Neural crest cell (in vitro differentiated cells): ENCODE data around the gene CDKAL1. TPM values are rescaled to one million over a fixed set of nuclear protein-coding genes. Genes with fewer than 3 reads are reported as not detected.

Experiments
- DNase-seq: peaks from one replicate; pipeline ENCODE4 v3.0.0; 2021; ENCODE audit warnings: low read depth, mixed read lengths, low spot score
- H3K27ac Mint-ChIP-seq: one replicate; pipeline ENCODE4 v1.8.0; 2021; ENCODE audit warnings: mild to moderate bottlenecking, mixed read lengths; ENCODE audit not compliant: unreplicated experiment
- H3K27me3 Mint-ChIP-seq: 2 replicates; pipeline ENCODE4 v1.8.0; 2021; ENCODE audit warnings: low read depth, mild to moderate bottlenecking, mixed read lengths
- H3K36me3 Mint-ChIP-seq: 2 replicates; pipeline ENCODE4 v1.8.0; 2021; ENCODE audit warnings: low read depth, mild to moderate bottlenecking, mixed read lengths
- H3K4me1 Mint-ChIP-seq: 2 replicates; pipeline ENCODE4 v1.8.0; 2021; ENCODE audit warnings: mixed read lengths
- H3K4me3 Mint-ChIP-seq: one replicate; pipeline ENCODE4 v1.8.0; 2021; ENCODE audit warnings: mild to moderate bottlenecking, mixed read lengths
- H3K9me3 Mint-ChIP-seq: 2 replicates; pipeline ENCODE4 v1.8.0; 2021; ENCODE audit warnings: mixed read lengths
- total RNA-seq: library from RNA; stranded (reverse); gene quantifications from 2 replicates; pipeline ENCODE4 v1.2.1, GENCODE V29; 2021
- TF ChIP-seq, protein P1 (sequence below): fragments of 200-600 bp; sonication (generic); conservative IDR thresholded peaks from 2 replicates; pipeline ENCODE4 v1.5.0; 2021; ENCODE audit warnings: antibody characterized with exemption, mild to moderate bottlenecking

CDKAL1 gene
- total RNA-seq, 1 donor from 2014 or later = 25.4 TPM

DNA sequence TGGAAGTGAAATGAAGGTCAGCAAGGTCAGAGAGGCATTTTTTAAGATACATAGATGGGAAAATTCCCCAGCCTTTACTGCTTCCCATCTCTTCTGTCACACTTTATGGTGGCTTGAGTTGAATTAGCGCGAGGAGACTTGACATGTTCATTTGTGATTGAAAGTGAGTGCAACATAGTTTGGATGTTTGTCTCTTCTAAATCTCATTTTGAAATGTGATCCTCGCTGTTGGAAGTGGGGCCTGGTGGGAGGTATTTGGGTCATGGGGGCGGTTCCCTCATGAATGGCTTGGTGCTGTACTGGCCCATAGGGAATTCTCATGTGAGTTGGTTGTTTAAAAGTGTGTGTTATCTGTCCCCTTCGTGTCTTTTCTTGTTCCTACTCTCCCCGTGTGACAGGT, 237.2 kb downstream of the CDKAL1 start:
- Mint-ChIP-seq H3K9me3 (peaks cover 2% of the 10 kb centered on the region), H3K27ac (no peak overlapping the region), H3K4me1 (peaks cover 10% of the 10 kb centered on the region), H3K27me3 (no peaks in the 10 kb centered on the region), H3K4me3 (no peak overlapping the region), H3K36me3 (peaks cover 2% of the 10 kb centered on the region)
- DNase-seq = no peak
- TF ChIP-seq, protein P1, sequence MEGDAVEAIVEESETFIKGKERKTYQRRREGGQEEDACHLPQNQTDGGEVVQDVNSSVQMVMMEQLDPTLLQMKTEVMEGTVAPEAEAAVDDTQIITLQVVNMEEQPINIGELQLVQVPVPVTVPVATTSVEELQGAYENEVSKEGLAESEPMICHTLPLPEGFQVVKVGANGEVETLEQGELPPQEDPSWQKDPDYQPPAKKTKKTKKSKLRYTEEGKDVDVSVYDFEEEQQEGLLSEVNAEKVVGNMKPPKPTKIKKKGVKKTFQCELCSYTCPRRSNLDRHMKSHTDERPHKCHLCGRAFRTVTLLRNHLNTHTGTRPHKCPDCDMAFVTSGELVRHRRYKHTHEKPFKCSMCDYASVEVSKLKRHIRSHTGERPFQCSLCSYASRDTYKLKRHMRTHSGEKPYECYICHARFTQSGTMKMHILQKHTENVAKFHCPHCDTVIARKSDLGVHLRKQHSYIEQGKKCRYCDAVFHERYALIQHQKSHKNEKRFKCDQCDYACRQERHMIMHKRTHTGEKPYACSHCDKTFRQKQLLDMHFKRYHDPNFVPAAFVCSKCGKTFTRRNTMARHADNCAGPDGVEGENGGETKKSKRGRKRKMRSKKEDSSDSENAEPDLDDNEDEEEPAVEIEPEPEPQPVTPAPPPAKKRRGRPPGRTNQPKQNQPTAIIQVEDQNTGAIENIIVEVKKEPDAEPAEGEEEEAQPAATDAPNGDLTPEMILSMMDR = no peak

DNA sequence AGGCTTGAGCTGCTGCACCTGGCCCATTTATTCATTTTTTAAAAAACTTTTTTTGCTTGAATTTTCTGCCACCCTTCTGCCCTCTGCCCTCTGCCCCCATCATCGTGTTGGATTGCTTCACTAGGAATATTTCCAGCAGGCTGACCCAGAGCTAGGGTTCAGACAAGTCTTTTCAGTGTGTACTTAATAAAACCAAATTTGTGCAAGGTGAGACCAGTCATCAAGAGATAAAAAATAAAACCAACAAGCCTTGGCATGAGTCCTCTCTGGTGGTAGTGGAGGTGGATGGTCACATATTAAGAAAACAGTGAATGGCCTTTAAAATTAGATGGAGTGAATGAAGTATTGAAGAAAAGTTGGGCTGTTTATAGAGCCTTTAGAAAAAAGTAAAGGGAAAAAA, 239.6 kb downstream of the CDKAL1 start:
- Mint-ChIP-seq H3K27ac (no peak overlapping the region), H3K4me3 (no peak overlapping the region), H3K9me3 (peaks cover 2% of the 10 kb centered on the region), H3K4me1 (peaks cover 10% of the 10 kb centered on the region), H3K27me3 (no peaks in the 10 kb centered on the region), H3K36me3 (peaks cover 2% of the 10 kb centered on the region)
- TF ChIP-seq, protein P1 = no peak
- no peak for DNase-seq

- Mint-ChIP-seq H3K4me3 (no peak overlapping the region), H3K36me3 (peaks cover 2% of the 10 kb centered on the region), H3K9me3 (peaks cover 2% of the 10 kb centered on the region), H3K4me1 (peaks cover 10% of the 10 kb centered on the region), H3K27me3 (no peaks in the 10 kb centered on the region), H3K27ac (no peak overlapping the region)
- no peak for DNase-seq
- TF ChIP-seq, protein P1 = no peak
Measured at GRCh38 chr6:20775981-20776380, 241.7 kb downstream of the CDKAL1 start.

- H3K4me3 Mint-ChIP-seq = no peak overlapping the region
- no peak for DNase-seq
- H3K9me3 Mint-ChIP-seq = no peaks in the 10 kb centered on the region
- no peaks in the 10 kb centered on the region for H3K27me3 Mint-ChIP-seq
- H3K27ac Mint-ChIP-seq = no peak overlapping the region
- TF ChIP-seq, protein P1 = no peak
- peaks cover 5% of the 10 kb centered on the region for H3K4me1 Mint-ChIP-seq
- H3K36me3 Mint-ChIP-seq = peaks cover 8% of the 10 kb centered on the region
Measured at GRCh38 chr6:20777801-20778200, 243.5 kb downstream of the CDKAL1 start.

DNA sequence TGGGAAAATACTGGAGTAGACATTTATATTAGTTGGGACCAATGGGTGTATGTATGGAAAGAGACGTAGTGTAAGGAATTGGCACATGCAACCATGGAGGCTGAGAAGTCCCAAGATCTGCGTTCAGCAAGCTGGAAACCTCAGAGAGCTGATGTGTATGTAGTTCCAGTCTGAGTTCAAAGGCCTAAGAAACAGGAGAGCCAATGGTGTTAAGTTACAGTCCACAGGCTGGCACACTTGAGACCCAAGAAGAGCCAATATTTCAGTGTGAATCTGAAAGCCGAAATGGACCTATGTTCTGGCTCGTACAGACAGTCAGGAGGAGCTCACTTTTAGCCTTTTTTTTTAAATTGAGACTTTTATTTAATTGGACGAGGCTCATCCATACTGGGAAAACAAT, 244.2 kb downstream of the CDKAL1 start:
- H3K36me3 Mint-ChIP-seq = peaks cover 10% of the 10 kb centered on the region
- no peak overlapping the region for H3K27ac Mint-ChIP-seq
- no peak for DNase-seq
- peaks cover 5% of the 10 kb centered on the region for H3K4me1 Mint-ChIP-seq
- TF ChIP-seq, protein P1 = no peak
- no peak overlapping the region for H3K4me3 Mint-ChIP-seq
- H3K27me3 Mint-ChIP-seq = no peaks in the 10 kb centered on the region
- H3K9me3 Mint-ChIP-seq = no peaks in the 10 kb centered on the region

- peaks cover 5% of the 10 kb centered on the region for H3K4me1 Mint-ChIP-seq
- H3K27me3 Mint-ChIP-seq = no peaks in the 10 kb centered on the region
- TF ChIP-seq, protein P1 = no peak
- H3K27ac Mint-ChIP-seq = no peak overlapping the region
- H3K36me3 Mint-ChIP-seq = peaks cover 13% of the 10 kb centered on the region
- no peak overlapping the region for H3K4me3 Mint-ChIP-seq
- DNase-seq = no peak
- H3K9me3 Mint-ChIP-seq = no peaks in the 10 kb centered on the region
Measured at GRCh38 chr6:20778912-20779311, 244.7 kb downstream of the CDKAL1 start.
